Hematopoietic multipotent progenitor cell treated with erythropoietin and hydrocortisone succinate and interleukin-3 and kit ligand, for 4 days (in vitro differentiated cells): ENCODE results near the gene TMC2.
A peak's percentile ranks its signal among the peaks of the same experiment; 100 is the strongest.
"Not testable (repeated sequence)": the region's sequence is repeated elsewhere in the genome, so short reads cannot be mapped to it uniquely, and the experiment has no call there.

Experiments used
- DNase-seq: peaks from one replicate; pipeline ENCODE4 v3.0.0-alpha.2; 2015

The TMC2 gene, protein sequence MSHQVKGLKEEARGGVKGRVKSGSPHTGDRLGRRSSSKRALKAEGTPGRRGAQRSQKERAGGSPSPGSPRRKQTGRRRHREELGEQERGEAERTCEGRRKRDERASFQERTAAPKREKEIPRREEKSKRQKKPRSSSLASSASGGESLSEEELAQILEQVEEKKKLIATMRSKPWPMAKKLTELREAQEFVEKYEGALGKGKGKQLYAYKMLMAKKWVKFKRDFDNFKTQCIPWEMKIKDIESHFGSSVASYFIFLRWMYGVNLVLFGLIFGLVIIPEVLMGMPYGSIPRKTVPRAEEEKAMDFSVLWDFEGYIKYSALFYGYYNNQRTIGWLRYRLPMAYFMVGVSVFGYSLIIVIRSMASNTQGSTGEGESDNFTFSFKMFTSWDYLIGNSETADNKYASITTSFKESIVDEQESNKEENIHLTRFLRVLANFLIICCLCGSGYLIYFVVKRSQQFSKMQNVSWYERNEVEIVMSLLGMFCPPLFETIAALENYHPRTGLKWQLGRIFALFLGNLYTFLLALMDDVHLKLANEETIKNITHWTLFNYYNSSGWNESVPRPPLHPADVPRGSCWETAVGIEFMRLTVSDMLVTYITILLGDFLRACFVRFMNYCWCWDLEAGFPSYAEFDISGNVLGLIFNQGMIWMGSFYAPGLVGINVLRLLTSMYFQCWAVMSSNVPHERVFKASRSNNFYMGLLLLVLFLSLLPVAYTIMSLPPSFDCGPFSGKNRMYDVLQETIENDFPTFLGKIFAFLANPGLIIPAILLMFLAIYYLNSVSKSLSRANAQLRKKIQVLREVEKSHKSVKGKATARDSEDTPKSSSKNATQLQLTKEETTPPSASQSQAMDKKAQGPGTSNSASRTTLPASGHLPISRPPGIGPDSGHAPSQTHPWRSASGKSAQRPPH

DNA sequence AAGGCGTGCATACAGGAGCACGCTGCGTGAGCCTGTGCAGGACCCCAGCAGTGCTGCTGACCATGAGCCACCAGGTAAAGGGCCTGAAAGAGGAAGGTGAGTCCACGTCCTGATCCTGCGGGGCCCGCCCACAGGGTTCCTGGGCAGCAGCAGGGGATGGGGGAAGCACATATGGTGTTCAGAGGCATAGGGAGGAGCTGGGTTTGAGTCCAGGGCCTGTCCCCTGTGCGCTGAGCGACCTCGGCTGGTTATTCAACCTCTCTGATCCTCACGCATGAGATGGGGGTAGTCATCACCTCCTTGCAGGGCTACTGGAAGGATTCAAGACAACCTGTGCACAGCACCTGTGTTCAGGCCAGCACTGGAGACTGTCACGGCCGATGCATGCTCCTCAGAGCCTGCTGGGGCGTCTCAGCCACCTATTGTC lies at the start of gene TMC2:
TSS of gene TMC2 (plus strand) at position 14 of the 427 bp plus-strand sequence. CDS start at position 63, 49 bp downstream.
- no peak for DNase-seq

- not testable (repeated sequence) for DNase-seq
Observed at GRCh38 chr20:2502808-2503384, 33.5 kb upstream of the TMC2 start.

DNA sequence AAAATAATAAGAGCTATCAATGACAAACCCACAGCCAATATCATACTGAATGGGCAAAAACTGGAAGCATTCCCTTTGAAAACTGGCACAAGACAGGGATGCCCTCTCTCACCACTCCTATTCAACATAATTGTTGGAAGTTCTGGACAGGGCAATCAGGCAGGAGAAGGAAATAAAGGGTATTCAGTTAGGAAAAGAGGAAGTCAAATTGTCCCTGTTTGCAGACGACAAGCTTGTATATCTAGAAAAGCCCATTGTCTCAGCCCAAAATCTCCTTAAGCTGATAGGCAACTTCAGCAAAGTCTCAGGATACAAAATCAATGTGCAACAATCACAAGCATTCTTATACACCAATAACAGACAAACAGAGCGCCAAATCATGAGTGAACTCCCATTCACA lies 31.6 kb upstream of the TMC2 start:
- DNase-seq = not testable (repeated sequence)

GRCh38 chr20:2506426-2506825 lies 29.9 kb upstream of the TMC2 start:
- DNase-seq = not testable (repeated sequence)

DNA sequence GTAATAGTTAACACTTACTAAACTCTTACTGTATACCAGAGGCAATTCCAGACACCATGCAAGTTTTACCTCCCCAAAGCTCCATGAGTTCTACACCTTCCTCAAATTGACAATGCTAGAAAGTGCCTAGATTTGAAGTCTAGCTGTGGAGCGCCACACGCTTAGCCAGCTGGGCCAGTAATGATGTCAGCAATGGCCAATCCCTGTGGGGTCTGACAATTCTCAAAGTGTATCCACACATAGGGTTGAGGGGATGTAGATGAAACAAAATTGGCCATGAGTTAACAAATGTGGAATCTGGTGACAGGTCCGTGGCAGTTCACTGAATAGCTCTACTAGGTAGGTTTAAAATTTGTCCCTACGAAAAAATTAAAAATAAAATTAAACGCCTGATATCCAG lies 28.9 kb upstream of the TMC2 start:
- peak; percentile 19 for DNase-seq

- peak; percentile 22 for DNase-seq
Observed at GRCh38 chr20:2507875-2508630, 28.3 kb upstream of the TMC2 start.

DNA sequence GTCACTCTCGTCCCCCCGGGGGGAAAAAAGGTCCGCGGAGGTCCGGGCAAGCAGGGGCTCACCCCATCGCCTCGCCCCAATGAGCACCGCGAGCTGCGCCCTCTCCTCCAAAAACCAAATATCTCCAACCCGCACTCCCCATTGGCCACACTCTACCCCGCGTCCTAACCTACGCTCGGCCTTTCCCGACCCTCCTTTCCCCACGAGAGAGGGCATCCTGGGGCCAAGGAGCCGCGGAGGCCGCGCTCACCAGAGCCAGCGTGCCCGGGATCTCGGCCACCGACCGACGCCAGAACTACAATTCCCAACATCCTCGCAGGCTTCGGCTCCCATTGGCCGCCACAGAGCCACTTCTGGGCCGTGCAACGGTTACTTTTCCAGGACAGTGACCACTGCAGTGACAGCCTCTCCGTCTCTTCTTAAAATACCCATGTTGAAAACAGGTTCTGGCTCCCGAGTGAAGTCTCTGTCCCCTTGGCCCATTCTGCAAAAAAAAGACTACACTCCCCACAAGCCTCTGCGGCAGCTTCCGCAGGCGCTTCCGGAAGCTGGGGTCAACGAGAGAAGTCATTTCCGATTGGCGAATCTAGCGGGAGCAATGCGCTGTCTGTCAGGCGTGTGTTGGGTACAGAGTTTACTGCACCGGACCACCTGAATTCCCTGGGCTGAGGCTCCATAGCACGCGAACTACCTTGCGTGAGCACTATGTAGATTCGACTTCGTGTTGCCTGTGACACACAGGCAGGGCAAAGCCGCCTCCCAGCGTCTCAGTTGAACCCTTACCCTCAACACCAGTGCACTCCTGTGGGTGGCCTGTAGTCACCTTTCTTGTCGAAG lies 27.5 kb upstream of the TMC2 start, which contains the start of gene ZNF343:
TSS of gene ZNF343 (minus strand) at position 285 of the 837 bp plus-strand sequence. CDS start 15,020 bp downstream, outside the sequence.
- DNase-seq = peak; percentile 95

GRCh38 chr20:2509468-2509781 lies 26.9 kb upstream of the TMC2 start:
- no peak for DNase-seq

GRCh38 chr20:2509794-2510193 lies 26.6 kb upstream of the TMC2 start:
- no peak for DNase-seq

DNA sequence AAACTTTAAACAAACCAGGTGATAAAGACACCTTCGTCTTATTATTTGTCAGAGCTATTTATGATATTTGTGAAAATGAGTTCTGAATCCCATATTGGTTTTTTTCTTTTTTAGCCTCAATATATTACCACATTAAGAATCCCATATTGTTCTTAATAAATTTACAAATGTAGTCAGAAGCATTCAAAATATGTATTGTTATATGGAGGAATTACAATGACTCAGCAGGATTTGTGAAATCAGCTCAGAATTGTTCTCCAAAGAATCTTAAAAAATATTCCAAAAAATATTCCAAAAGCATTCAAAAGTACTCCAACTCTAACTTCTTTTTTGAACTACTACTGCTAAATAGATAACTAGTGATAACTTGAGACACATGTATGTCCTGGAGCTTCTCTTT lies 21.2 kb upstream of the TMC2 start:
- DNase-seq = no peak

GRCh38 chr20:2516399-2516798 lies 20.0 kb upstream of the TMC2 start:
- no peak for DNase-seq

GRCh38 chr20:2518096-2518495 lies 18.3 kb upstream of the TMC2 start:
- no peak for DNase-seq

DNA sequence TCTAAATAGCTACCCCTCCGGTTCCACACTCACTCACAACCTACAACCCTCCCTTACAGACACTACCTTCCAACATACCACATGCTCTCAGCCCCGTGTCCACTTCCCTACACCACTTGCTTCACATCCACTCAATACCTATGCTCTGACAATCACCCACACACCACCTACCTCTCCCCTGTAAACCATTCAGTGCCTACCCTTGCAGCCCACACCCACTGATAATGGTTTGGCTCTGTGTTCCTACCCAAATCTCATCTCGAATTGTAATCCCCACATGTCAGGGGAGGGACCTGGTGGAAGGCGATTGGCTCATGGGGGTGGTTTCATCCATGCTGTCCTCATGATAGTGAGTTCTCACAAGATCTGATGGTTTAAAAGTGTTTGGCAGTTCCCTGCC lies 17.8 kb upstream of the TMC2 start:
- no peak for DNase-seq

DNA sequence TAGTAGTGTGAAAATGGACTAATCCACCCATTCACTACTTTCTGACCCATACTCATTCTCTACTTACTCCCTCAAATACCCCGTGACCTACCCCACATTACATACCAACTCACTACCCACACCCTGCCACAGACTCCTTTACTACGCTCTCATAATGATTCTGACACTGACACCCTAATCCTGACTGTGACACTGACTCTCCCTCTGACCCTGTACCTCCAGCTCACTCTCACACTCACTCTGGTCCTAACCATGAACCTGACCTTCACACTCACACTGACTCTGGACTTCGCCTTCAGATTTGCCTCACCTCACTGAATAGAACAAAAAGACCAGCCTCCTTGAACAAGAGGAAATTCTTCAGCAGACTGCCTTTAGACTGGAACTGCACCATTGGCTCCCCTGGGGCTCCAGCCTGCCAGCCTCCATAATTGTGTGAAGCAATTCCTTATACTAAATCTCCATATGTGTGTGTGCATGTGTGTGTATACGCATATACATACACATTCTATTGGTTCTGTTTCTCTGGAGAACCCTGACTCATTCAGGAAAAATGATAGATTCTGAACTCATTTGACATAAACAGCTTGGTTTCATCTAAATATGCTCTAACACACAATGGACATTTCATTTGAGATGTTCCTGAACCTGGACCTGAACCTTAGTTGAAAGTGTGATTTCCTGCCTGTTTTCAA lies 17.1 kb upstream of the TMC2 start:
- no peak for DNase-seq

GRCh38 chr20:2520617-2521016 lies 15.8 kb upstream of the TMC2 start:
- DNase-seq = no peak

DNA sequence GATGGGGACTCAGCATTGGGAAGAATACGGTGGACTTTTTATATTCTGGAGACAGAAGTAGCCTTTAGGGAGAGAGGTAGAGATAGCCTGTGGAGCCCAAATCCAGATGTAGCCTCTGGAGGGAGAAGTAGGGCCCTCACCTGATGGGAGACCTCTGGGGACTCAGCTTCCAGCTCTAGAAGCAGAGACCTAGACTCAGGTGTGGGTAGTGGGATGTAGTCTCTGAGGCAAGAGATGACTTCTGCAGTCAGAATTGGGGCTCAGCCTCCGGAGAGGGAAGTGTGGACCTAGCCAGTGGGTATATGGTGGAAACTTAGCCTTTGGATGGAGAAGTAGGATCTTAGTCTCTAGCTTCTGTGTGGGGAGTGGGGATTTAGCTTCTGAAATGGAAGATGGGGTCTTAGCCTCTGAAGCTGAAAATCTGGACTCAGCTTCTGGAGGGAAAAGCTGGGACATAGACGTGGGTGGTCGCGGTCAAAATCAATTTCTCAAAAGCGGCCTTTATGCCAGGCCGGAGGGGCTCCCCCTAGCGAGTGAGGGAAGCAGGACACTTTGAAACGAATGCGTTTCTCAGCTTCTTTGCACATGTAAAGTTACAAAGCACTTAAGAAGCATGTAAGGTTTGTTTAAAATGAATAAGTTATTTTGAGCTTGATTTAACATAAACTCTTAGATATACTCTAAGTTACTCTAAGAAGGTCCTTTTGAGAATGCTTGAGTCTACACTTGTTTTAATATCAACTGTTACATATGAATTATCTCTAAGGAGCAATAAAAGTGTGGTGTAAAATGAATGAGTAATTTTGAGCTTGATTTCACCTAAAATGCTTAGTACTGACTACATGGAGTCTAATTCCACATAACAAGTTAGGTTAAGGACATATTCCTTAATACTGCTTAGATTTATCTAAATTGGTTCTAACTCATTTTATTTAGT lies 14.7 kb upstream of the TMC2 start:
- peak; percentile 73 for DNase-seq

DNA sequence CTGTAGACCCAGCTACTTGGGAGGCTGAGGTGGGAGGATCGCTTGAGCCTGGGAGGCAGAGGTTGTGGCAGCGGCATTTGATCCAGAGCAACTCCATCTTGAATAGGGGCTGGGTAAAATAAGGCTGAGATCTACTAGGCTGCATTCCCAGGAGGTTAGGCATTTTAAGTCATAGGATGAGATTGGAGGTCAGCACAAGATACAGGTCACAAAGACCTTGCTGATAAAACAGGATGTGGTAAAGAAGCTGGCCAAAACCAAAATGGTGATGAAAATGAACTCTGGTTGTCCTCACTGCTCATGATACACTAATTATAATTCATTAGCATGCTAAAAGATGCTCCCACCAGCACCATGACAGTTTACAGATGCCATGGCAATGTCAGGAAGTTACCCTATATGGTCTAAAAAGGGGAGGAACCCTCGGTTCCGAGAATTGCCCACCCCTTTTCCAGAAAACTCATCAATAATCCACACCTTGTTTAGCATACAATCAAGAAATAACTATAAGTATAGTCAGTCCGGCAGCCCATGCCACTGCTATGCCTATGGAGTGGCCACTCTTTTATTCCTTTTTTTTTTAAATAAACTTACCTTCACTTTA lies 13.4 kb upstream of the TMC2 start:
- DNase-seq = peak; percentile 16

DNA sequence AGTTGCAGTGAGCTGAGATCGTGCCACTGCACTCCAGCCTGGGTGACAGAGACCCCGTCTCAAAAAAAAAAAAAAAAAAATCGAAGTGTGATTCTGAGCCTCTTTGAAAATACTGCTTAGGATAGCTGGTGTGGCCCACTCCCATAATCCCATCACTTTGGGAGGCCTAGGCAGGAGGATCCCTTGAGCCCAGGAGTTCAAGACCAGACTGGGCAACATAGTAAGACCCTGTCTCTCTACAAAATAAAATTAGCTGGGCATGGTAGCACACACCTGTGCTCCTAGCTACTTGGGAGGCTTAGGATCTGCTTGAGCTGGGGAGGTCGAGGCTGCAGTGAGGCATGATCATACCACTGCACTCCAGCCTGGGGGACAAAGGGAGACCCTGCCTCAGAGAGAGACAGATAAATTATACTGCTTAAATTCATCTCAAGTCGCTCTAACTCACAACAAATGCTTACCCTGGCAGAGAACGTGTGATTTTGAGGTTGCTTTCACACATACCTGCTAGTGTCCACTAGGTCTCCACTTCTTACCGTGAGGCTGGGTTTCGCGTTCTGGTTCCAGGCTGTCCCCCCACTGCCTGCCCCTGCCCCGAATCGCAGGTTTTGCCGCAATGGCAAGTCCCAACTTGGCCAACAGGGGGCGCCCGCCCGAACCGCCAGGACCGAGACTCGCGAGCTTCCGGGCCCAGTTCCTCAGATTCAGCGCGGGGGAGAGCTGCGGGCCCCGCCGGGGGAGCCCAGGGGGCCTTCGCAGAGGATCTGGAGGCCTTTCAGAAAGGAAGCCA lies 12.3 kb upstream of the TMC2 start:
- DNase-seq = peak; percentile 92
